ENCODE measurements around the gene CHMP2B. TPM values are rescaled to one million over a fixed set of nuclear protein-coding genes. Genes with fewer than 3 reads are reported as not detected.

The CHMP2B gene
- total RNA-seq, 1 donor from 2014 or later, result 19.6 TPM

- Mint-ChIP-seq H3K4me1 (peaks cover 6% of the 10 kb centered on the region), H3K27me3 (ENCODE audit: low read depth) (no peaks in the 10 kb centered on the region), H3K36me3 (ENCODE audit: low read depth) (no peaks in the 10 kb centered on the region), H3K27ac (ENCODE audit: unreplicated experiment) (no peak overlapping the region), H3K9me3 (no peaks in the 10 kb centered on the region), H3K4me3 (no peak overlapping the region)
- no peak for DNase-seq (ENCODE audit: low read depth, low spot score)
- TF ChIP-seq, protein P1, sequence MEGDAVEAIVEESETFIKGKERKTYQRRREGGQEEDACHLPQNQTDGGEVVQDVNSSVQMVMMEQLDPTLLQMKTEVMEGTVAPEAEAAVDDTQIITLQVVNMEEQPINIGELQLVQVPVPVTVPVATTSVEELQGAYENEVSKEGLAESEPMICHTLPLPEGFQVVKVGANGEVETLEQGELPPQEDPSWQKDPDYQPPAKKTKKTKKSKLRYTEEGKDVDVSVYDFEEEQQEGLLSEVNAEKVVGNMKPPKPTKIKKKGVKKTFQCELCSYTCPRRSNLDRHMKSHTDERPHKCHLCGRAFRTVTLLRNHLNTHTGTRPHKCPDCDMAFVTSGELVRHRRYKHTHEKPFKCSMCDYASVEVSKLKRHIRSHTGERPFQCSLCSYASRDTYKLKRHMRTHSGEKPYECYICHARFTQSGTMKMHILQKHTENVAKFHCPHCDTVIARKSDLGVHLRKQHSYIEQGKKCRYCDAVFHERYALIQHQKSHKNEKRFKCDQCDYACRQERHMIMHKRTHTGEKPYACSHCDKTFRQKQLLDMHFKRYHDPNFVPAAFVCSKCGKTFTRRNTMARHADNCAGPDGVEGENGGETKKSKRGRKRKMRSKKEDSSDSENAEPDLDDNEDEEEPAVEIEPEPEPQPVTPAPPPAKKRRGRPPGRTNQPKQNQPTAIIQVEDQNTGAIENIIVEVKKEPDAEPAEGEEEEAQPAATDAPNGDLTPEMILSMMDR (conservative IDR thresholded peaks at IDR 0.05), result no peak
Observed at GRCh38 chr3:87207460-87207859, 19.6 kb upstream of the CHMP2B start.

DNA sequence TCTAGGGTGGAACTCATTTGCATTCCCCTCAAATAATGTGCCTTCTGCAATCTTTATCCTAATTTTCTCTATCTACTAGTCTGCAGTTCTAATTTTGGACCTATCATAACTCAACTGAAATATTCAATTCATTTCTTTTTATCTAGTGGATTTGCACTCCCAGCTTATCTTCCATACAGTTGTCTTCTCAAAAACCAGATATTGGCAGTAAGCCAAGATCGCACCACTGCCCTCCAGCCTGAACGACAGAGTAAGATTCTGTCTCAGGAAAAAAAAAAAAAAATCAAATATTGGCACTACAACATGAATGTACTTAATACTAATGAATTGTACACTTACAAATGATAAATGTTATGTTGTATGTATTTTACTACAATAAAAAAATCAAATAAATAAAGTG is 18.0 kb upstream of the CHMP2B start:
- Mint-ChIP-seq H3K27ac (ENCODE audit: unreplicated experiment) (no peak overlapping the region), H3K4me1 (peaks cover under 1% of the 10 kb centered on the region), H3K27me3 (ENCODE audit: low read depth) (no peaks in the 10 kb centered on the region), H3K4me3 (no peak overlapping the region), H3K36me3 (ENCODE audit: low read depth) (no peaks in the 10 kb centered on the region), H3K9me3 (no peaks in the 10 kb centered on the region)
- no peak for DNase-seq (ENCODE audit: low read depth, low spot score)
- TF ChIP-seq, protein P1 (conservative IDR thresholded peaks at IDR 0.05), result no peak

DNA sequence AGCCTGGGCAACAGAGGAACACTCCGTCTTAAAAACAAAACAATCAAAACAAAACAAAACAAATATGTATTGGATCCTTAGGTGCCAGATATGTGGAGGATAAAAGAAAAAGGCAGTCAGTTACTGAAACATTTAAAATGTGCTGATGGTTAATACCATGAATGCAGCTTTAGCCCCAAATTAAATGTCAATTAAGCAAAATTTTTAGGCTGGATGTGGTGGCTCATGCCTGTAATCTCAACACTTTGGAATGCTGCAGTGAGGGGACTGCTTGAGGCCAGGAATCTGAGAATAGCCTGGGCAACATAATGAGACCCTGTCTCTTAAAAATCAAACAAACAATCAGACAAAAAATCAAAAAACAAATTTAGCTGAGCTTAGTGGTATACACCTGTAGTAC is 8.5 kb upstream of the CHMP2B start:
- H3K36me3 Mint-ChIP-seq (ENCODE audit: low read depth), result no peaks in the 10 kb centered on the region
- peaks cover 5% of the 10 kb centered on the region for H3K9me3 Mint-ChIP-seq
- H3K4me3 Mint-ChIP-seq, result no peak overlapping the region
- DNase-seq (ENCODE audit: low read depth, low spot score), result no peak
- TF ChIP-seq, protein P1 (conservative IDR thresholded peaks at IDR 0.05), result no peak
- no peak overlapping the region for H3K27ac Mint-ChIP-seq (ENCODE audit: unreplicated experiment)
- no peaks in the 10 kb centered on the region for H3K4me1 Mint-ChIP-seq
- H3K27me3 Mint-ChIP-seq (ENCODE audit: low read depth), result peaks cover 6% of the 10 kb centered on the region

DNA sequence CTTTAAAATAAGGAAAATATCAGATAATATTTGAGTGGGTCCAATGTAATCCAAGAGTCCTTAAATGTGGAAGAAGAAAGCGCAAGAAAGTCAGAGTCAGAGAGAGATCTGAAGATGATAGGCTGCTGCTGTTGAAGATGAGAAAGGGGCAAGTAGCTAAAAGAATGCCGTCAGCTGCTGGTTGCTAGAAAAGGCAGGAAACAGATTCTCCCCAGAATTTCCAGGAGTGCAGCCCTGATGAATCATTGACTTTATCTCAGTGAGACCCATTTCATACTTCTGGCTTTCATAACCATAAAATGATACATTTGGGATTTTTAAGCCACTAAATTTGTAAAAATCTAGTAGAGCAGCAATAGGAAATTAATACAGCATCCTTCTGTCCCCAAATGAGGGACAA is 7.5 kb upstream of the CHMP2B start:
- Mint-ChIP-seq H3K4me3 (no peak overlapping the region), H3K9me3 (peaks cover 5% of the 10 kb centered on the region), H3K27ac (ENCODE audit: unreplicated experiment) (no peak overlapping the region), H3K4me1 (no peaks in the 10 kb centered on the region), H3K27me3 (ENCODE audit: low read depth) (peaks cover 6% of the 10 kb centered on the region), H3K36me3 (ENCODE audit: low read depth) (no peaks in the 10 kb centered on the region)
- no peak for DNase-seq (ENCODE audit: low read depth, low spot score)
- TF ChIP-seq, protein P1 (conservative IDR thresholded peaks at IDR 0.05), result no peak

DNA sequence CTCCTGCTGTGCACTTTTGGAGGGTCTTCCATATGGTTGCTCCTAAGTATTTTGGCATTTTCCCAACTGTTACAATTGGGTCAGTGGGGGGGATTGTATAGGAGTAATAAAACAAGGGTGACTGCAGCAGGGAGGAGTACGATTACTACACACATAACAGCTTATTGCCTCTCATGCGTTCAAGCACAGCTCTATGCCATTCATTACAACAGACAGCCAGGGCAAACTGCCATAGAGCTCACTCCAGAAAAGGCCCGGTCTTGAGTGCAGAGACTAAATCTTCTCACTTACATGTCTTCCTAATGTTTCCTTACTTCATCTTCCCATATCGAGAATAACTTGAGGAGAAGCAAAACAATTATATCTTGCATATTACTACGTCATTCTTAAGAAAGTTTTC is 1.4 kb upstream of the CHMP2B start:
- no peaks in the 10 kb centered on the region for H3K36me3 Mint-ChIP-seq (ENCODE audit: low read depth)
- peaks cover 3% of the 10 kb centered on the region for H3K9me3 Mint-ChIP-seq
- peaks cover 17% of the 10 kb centered on the region for H3K4me1 Mint-ChIP-seq
- H3K4me3 Mint-ChIP-seq, result peak overlapping the region; percentile 85
- DNase-seq (ENCODE audit: low read depth, low spot score), result no peak
- peaks cover 21% of the 10 kb centered on the region for H3K27me3 Mint-ChIP-seq (ENCODE audit: low read depth)
- H3K27ac Mint-ChIP-seq (ENCODE audit: unreplicated experiment), result no peak overlapping the region
- TF ChIP-seq, protein P1 (conservative IDR thresholded peaks at IDR 0.05), result no peak

GRCh38 chr3:87227835-87228144 is 681 bp downstream of the CHMP2B start:
- Mint-ChIP-seq H3K4me1 (peaks cover 17% of the 10 kb centered on the region), H3K27ac (ENCODE audit: unreplicated experiment) (peak overlapping the region; percentile 89), H3K9me3 (peaks cover 3% of the 10 kb centered on the region), H3K27me3 (ENCODE audit: low read depth) (peaks cover 18% of the 10 kb centered on the region), H3K36me3 (ENCODE audit: low read depth) (no peaks in the 10 kb centered on the region), H3K4me3 (peak overlapping the region; percentile 99)
- TF ChIP-seq, protein P1 (conservative IDR thresholded peaks at IDR 0.05), result no peak
- DNase-seq (ENCODE audit: low read depth, low spot score), result no peak
